NCI-H1048 (cell line): Measurements from ENCODE around the gene ZNF512B.
"Not testable (repeated sequence)": the region's sequence is repeated elsewhere in the genome, so short reads cannot be mapped to it uniquely, and the experiment has no call there.

Experiments
- DNase-seq: peaks from one replicate; lab custom pipeline; 2025; lab: John Stamatoyannopoulos, UW

Gene ZNF512B

DNA sequence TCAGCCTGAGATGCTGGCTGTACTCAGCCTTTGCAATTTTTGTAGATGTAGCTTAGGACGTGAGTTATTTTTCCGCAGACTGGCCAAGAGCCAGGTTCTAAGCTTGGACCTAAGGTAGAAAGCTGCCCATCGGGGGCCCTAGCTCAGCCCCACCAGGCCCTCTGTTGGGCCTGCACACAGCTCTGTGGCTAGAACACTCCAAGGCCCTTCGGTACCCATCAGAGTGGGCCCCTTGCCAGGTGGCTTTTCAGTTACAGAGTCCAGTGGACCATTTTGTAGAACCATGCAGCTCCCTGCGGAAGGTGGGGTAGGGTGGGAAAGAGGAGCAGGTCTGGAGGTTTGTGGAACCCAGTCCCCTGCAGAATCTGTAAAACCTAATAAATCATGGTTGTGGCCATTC, 36.1 kb downstream of the ZNF512B start:
- no peak for DNase-seq

DNA sequence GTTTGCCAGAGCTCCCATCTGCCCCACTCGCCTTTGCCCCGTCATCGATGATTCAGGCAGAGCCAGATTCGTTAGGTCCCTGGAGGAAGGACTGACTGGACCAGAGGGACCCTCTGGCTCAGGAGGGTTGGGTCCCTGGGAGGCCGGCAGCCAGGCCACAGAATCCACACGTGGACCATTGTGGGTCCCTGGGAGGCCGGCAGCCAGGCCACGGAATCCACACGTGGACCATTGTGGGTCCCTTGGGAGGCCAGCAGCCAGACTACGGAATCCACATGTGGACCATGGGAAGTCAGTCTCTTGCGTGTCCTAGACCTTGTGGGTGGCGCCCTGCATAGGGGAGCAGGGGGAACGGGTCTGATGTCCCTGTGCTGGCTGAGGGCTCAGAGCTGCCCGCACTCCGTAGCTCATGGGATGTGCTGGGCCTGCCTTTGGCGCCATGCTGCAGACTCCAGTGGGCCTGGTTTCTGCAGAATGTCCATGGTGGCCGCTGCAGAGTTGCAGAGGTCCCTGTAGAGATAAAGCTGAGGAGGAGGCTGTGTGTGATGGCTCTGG, 37.0 kb downstream of the ZNF512B start:
- DNase-seq: no peak

DNA sequence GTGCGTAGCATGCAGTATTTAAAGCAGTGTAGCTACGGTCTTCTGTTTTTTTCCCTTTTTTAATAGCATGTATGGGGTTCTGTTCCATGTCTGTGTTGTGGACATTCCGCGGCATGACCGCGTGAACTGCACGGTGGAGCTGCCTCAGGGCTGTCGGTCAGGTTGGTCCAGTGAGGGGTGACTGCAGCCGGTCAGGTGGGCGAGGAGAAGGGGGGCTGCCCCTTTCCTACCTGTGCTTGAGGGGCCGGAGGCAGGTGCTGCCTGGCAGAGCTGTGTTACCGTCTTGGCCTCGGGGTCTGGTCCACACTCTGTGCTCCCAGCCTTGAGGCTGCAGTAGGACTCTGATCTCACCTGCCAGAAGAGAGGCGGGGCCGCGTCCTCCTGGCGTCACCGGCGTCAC, 38.0 kb downstream of the ZNF512B start:
- no peak for DNase-seq

GRCh38 chr20:63930971-63931553, 38.7 kb downstream of the ZNF512B start:
- no peak for DNase-seq

- DNase-seq: not testable (repeated sequence)
Observed at GRCh38 chr20:63929473-63929883, 40.3 kb downstream of the ZNF512B start.

DNA sequence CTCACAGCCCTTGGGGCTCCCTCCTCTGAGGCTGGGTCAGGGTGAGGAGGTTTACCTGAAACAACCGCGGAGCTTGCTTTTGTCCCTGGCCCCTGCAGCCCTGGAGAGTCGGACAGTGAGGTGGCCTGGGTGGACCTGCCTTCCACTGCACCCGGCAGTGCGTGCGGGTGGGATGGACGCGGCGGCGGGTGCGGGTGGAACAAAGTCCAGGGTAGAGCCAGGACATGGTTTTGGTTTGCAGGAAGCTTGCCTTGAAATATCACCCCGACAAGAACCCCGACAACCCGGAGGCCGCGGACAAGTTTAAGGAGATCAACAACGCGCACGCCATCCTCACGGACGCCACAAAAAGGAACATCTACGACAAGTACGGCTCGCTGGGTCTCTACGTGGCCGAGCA, 40.7 kb downstream of the ZNF512B start:
- no peak for DNase-seq

DNA sequence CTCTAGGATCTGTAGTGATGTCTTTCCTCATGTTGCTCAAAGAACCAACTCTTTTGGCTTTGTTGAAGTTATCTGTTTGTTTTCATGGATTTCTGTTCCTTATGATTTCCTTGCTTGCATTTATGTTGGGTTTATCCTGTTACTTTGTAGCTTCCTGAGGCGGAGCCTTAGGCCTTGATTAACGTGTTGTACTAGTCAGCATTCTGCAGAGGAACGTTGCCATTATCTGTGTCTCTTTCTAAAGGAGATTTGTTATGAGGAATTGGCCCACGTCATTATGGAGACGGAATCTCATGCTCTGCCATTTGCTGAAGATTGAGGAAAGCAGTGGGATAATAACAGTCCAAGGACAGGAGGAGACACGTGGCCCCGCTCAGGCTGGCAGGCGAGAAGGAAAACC, 43.4 kb downstream of the ZNF512B start:
- no peak for DNase-seq

- DNase-seq: no peak
Observed at GRCh38 chr20:63924241-63924640, 45.5 kb downstream of the ZNF512B start.

- DNase-seq: no peak
Observed at GRCh38 chr20:63923651-63924050, 46.1 kb downstream of the ZNF512B start.

DNA sequence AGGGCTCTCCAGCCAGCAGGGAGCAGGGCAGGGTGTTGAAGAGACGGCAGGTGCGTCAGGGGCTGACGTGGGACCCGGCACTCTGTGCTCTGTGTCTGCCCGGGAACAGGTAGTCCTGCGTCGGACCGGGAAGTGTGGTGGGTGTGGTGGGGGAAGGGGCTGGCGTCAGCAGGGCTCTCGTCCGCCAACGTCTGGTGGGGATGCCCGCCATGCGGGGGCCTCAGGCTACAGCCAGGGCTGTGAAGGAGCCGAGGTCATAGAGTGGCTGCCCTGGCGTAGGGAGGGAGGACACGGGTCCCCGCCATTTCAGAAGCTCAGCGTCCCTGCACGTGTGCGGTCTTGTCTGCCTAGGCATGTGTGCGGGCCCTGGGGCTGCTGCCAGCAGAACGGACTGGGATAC, 49.5 kb downstream of the ZNF512B start:
- DNase-seq: no peak

DNA sequence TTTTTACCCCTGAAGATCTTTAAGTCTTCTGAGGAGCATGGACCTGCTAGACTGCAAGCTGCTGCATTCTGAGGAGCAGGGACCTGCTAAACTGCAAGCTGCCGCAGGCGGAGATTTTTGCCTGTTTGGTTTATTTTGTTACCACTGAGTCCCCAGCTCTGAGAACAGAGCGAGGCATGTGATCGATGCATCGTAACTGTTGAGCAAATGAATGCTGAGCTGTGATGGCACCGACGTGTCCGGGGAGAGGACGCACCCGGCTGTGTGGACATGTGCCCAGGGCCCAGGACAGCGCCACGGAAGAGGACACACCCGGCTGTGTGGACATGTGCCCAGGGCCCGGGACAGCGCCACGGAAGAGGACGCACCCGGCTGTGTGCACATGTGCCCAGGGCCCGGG, 50.6 kb downstream of the ZNF512B start:
- no peak for DNase-seq

- no peak for DNase-seq
Observed at GRCh38 chr20:63917811-63918210, 51.9 kb downstream of the ZNF512B start.

- not testable (repeated sequence) for DNase-seq
Observed at GRCh38 chr20:63916371-63916939, 53.3 kb downstream of the ZNF512B start.

DNA sequence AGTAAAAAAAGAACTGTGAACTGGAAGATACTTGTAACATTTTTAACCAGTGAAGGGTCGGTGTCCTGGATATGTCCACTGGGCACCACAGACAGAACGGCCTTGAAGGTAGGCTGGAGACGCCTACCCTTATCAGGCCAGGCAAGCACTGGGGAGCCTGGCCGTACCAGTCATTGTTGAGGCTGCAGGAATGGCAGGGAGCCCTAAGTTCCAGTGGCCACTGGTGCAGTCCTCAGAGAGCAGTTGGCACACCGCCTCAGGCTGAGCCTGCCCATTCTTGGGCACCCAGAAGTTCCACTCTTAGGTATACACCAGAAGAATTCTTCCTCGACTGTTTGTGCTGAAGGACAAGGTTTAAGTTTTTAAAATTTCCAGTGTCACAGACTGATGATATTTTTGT, 54.3 kb downstream of the ZNF512B start:
- DNase-seq: no peak

DNA sequence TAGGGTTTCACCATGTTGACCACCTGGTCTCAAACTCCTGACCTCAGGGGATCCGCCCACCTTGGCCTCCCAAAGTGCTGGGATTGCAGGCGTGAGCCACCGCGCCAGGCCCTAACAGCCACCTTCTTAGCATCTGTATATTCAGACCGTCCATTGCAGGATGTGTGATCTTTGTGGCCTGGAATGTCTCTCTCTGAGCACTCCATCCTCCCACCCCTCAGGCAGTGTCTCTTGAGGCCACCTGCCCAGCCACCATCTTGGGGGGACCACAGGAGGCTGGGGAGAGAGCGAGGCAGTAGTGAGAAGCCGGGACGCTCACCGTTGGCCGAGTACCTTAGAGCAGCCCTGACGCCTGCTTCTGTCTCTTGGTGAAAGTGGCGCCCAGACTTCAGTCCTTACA, 56.0 kb downstream of the ZNF512B start:
- DNase-seq: no peak

- DNase-seq: no peak
Observed at GRCh38 chr20:63911176-63911575, 58.6 kb downstream of the ZNF512B start.

DNA sequence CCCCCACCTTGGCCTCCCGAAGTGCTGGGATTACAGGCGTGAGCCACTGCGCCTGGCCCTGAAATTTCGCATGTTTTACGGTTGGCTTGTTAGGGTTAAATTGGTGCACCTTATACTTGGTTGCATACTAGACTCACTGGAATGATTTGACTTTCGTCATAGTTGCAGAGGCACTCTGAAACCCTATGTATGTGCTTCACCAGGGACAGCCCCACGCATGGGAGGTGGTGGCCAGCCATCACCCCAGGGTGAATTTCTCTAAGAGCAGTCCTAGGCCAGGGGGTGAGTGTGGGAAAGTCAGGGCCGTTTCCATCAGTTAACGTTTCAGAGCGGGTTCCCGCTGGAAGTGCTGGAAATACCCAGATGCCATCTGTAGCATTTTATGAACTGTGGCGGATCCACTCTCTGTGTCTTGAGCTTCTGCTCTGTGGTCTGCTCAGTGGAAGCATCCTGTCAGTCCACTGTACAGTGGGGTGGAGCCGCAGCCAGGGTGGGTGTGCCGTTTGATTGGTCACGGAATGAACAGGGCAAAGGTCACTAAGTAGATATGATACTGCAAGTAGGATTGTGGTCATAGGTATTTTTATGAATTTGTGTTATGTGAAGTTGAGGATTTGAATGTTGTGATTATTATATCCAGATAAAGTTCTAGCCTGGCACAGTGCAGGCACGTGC, 61.6 kb downstream of the ZNF512B start:
- no peak for DNase-seq
